Measurements from ENCODE around the gene PLEKHN1.

The PLEKHN1 gene

DNA sequence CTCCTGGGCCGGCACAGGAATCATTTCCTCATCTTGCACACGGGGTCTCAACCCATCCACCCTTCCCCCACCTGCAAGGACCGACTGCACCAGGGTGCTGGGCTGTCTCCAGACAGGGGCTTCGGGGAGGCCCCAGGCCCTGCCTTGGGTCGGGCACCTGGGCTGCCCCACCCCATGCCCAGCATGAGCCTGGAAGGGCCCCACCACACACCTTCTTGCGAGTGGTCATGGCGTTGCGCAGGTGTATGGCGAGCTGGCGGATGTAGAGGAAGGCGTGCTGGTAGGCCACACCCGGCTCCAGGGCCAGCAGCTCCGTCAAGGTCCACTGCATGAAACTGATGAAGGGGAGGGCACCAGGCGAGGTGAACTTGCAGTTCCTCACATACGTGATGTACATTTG lies 14.1 kb upstream of the PLEKHN1 start:
- TF ChIP-seq, protein P1, sequence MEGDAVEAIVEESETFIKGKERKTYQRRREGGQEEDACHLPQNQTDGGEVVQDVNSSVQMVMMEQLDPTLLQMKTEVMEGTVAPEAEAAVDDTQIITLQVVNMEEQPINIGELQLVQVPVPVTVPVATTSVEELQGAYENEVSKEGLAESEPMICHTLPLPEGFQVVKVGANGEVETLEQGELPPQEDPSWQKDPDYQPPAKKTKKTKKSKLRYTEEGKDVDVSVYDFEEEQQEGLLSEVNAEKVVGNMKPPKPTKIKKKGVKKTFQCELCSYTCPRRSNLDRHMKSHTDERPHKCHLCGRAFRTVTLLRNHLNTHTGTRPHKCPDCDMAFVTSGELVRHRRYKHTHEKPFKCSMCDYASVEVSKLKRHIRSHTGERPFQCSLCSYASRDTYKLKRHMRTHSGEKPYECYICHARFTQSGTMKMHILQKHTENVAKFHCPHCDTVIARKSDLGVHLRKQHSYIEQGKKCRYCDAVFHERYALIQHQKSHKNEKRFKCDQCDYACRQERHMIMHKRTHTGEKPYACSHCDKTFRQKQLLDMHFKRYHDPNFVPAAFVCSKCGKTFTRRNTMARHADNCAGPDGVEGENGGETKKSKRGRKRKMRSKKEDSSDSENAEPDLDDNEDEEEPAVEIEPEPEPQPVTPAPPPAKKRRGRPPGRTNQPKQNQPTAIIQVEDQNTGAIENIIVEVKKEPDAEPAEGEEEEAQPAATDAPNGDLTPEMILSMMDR (IDR thresholded peaks at IDR 0.05; ENCODE audit: insufficient read depth, low read depth, low read length, missing control alignments), result no peak
- H3K4me3 ChIP-seq (ENCODE audit: low read length), result no peak overlapping the region
- no peak for DNase-seq (ENCODE audit: low read depth)

DNA sequence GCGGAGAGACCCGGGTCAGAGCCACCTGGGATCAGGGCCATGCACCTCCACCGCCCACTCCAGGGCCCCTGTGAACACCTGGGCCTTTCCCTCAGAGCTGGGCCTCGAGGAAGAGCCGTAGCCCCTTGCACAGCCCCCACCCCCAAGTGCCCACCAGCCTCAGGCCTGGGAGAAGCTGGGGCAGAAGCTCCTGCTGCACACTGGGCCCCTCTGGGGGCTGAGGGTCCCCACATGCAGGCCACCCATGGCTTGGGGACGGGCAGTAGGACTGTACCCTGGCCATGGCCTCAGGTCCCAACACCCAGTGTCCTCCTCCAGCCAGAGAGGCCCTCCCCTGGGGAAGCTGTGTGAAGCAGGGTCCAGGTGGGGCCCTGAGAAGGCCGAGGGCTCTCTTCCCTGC lies 13.7 kb upstream of the PLEKHN1 start:
- H3K4me3 ChIP-seq (ENCODE audit: low read length), result no peak overlapping the region
- no peak for DNase-seq (ENCODE audit: low read depth)
- TF ChIP-seq, protein P1 (IDR thresholded peaks at IDR 0.05; ENCODE audit: insufficient read depth, low read depth, low read length, missing control alignments), result no peak

DNA sequence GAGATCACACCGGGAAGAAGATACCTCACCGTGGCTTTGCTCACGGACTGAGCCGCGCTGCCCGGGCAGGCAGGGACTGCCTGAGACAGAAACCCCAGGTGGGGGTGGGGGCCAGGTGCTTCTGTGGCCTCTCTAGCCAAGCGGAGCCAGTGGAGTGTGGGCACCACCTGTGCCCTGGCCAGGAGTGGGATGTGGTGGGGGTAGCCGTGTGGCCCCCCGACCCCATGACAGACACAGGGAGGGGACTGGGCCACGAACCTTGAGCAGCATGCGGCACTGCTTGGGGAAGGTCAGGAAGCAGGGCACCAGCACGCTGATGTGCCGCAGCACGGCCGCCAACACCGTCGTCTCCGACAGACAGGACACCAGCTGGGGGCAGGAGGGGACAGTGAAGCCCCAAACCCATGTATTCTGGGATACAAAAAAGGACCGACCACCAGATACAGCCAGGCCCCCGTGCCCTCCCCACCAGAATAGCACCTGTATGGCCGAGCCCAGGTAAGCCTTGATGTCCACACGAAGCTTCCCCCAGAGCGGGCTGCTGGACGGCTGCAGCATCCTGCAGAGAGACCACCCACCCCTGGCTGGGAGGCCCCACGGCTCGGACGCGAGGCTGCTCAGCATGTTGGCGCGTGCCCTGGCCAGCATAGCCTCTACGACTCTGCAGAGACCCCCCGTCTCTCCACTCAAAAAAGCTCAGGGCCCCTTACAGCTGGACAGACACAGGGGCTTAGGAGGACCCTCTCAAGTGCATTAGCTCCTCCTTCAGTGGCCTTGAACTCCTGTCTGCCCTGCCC lies 12.6 kb upstream of the PLEKHN1 start:
- no peak overlapping the region for H3K4me3 ChIP-seq (ENCODE audit: low read length)
- TF ChIP-seq, protein P1 (IDR thresholded peaks at IDR 0.05; ENCODE audit: insufficient read depth, low read depth, low read length, missing control alignments), result no peak
- DNase-seq (ENCODE audit: low read depth), result no peak

DNA sequence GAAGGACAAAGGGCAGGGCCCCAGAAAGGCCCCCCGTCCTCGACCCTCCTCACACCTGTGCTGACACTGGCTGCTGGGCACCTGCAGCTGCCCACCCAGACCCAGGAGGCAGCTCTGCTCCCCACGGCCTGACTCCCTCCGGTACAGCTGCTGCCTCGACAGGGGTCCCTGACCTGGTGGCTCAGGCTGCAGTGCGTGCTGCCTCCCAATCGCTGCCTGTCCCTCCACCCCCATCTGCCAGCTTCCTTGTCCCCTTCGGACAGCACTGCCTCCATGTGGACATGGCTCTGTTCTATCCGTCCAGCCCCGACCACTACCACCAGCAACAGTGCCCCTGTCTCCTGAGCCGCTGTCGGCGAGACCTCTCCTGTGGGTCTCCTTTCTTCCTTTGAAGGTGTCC lies 11.4 kb upstream of the PLEKHN1 start:
- TF ChIP-seq, protein P1 (IDR thresholded peaks at IDR 0.05; ENCODE audit: insufficient read depth, low read depth, low read length, missing control alignments), result no peak
- DNase-seq (ENCODE audit: low read depth), result no peak
- H3K4me3 ChIP-seq (ENCODE audit: low read length), result no peak overlapping the region

DNA sequence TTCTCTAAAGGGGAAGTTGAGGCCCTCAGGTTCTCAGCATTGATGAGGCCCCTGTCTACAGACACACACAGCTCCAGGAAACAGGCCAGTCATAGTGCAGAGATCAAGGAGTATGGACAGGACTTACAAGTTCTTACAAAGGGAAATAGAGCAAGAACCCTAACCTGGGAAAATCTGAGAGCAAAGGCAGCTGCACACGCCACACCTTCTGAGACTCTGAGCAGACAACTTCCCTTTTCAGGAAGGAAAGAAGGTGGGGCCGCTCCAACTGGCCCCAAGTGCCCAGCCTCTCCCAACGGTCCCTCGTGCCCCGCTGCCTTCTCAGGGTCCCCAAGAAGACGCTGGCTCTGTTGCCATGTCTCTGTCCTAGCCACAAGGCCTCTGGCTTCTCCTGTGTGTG lies 10.8 kb upstream of the PLEKHN1 start:
- DNase-seq (ENCODE audit: low read depth), result no peak
- H3K4me3 ChIP-seq (ENCODE audit: low read length), result no peak overlapping the region
- TF ChIP-seq, protein P1 (IDR thresholded peaks at IDR 0.05; ENCODE audit: insufficient read depth, low read depth, low read length, missing control alignments), result no peak

DNA sequence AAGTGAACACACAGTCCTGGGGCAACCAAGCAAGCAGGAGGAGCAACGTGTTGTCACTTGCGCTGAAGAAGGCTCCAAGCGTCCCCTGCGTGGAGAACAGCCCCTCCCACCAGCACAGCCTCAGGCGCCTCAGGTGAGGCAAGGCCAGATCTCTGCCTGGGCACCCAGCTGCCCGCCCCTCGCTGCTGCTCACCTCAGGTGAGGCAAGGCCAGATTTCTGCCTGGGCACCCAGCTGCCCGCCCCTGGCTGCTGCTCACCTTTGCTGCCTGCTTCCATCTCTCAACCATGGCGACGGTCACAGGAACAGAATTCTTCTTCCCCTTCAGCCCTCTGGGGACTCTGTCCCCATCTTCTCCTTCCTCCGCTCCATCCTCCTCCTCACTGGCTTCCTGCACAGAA lies 9.6 kb upstream of the PLEKHN1 start:
- no peak for DNase-seq (ENCODE audit: low read depth)
- TF ChIP-seq, protein P1 (IDR thresholded peaks at IDR 0.05; ENCODE audit: insufficient read depth, low read depth, low read length, missing control alignments), result no peak
- no peak overlapping the region for H3K4me3 ChIP-seq (ENCODE audit: low read length)
